Inflammatory macrophage (primary cell): Measurements from ENCODE around the gene KLHDC9.
"Not testable (repeated sequence)": the region's sequence is repeated elsewhere in the genome, so short reads cannot be mapped to it uniquely, and the experiment has no call there.

Experiments used
- DNase-seq, 2 donors: peaks; one replicate each; pipeline ENCODE4 v3.0.0-alpha.2; 2020 to 2022

Gene KLHDC9

GRCh38 chr1:161099090-161099802 lies 1.1 kb downstream of the KLHDC9 start:
- no peak for DNase-seq

GRCh38 chr1:161100556-161100955 lies 2.4 kb downstream of the KLHDC9 start:
- DNase-seq = no peak

GRCh38 chr1:161106431-161106830 lies 8.3 kb downstream of the KLHDC9 start:
- peak; percentile 23 to 44 for DNase-seq

GRCh38 chr1:161111117-161111516 lies 13.0 kb downstream of the KLHDC9 start:
- peak; percentile 23 to 46 for DNase-seq

- peak in 1 of 2 donors; percentile 40 for DNase-seq
These were observed 13.4 kb downstream of the KLHDC9 start for GRCh38 chr1:161111527-161111926.

GRCh38 chr1:161113915-161114314 lies 15.8 kb downstream of the KLHDC9 start:
- DNase-seq = no peak

- DNase-seq = no peak
These were observed 16.4 kb downstream of the KLHDC9 start for GRCh38 chr1:161114556-161114955.

GRCh38 chr1:161115132-161115711 lies 17.1 kb downstream of the KLHDC9 start:
- DNase-seq = no peak

- DNase-seq = not testable (repeated sequence)
These were observed 17.8 kb downstream of the KLHDC9 start for GRCh38 chr1:161115961-161116360.

- DNase-seq = peak; percentile 79 to 90
These were observed 19.8 kb downstream of the KLHDC9 start, which contains the start of the genes NIT1 and PFDN2 for GRCh38 chr1:161117759-161118581. Gene NIT1, plus strand, starts transcription at chr1:161118105. Its CDS starts 72 bp downstream, at chr1:161118177. Gene PFDN2, minus strand, starts transcription at chr1:161118037. Its CDS starts 11 bp downstream, at chr1:161118026.

GRCh38 chr1:161119092-161119903 lies 21.1 kb downstream of the KLHDC9 start:
- peak; percentile 59 to 65 for DNase-seq

GRCh38 chr1:161121042-161121650 lies 23.0 kb downstream of the KLHDC9 start:
- peak; percentile 34 to 42 for DNase-seq

GRCh38 chr1:161121834-161122233 lies 23.7 kb downstream of the KLHDC9 start:
- DNase-seq = peak; percentile 62 to 81

GRCh38 chr1:161122967-161123366 lies 24.8 kb downstream of the KLHDC9 start:
- DNase-seq = no peak

GRCh38 chr1:161127649-161128048 lies 29.5 kb downstream of the KLHDC9 start:
- peak; percentile 15 to 26 for DNase-seq

- DNase-seq = no peak
These were observed 30.6 kb downstream of the KLHDC9 start for GRCh38 chr1:161128591-161129420.

- DNase-seq = no peak
These were observed 32.1 kb downstream of the KLHDC9 start for GRCh38 chr1:161130266-161130665.

- no peak for DNase-seq
These were observed 33.6 kb downstream of the KLHDC9 start for GRCh38 chr1:161131523-161132409.

- DNase-seq = peak; percentile 96
These were observed 34.5 kb downstream of the KLHDC9 start, which contains the start of gene DEDD for GRCh38 chr1:161132410-161133219. Gene DEDD, minus strand, starts transcription at chr1:161132667. Its CDS starts 8,205 bp downstream, at chr1:161124462.
